Measurements from ENCODE around the gene PPM1M.

PPM1M gene

GRCh38 chr3:52230461-52230860 lies 15.1 kb upstream of the PPM1M start:
- ChIA-PET POLR2A (no interaction called here), CTCF (interaction anchor here (0.6 to 3.4 kb wide), 10 partner anchors 10 to 218 kb away, joined by 3 to 44 read pairs (median 5); partner anchors contain the start of gene GLYCTK)
- no peak overlapping the region for H3K27ac ChIP-seq (ENCODE audit: extremely low read depth, low read depth, low read length)
- no peaks in the 10 kb centered on the region for H3K9me3 ChIP-seq (ENCODE audit: control insufficient read depth, insufficient read depth, low read depth, low read length)
- peaks cover 0 to 42% of the 10 kb centered on the region in 2 experiments; a peak in 1 of 3 replicates for H3K36me3 ChIP-seq (ENCODE audit: control insufficient read depth in 2 of 2, insufficient read depth in 1 of 2, low read length in 2 of 2)
- H3K4me1 ChIP-seq (ENCODE audit: control insufficient read depth, insufficient read depth, low read length) = no peaks in the 10 kb centered on the region
- no peak overlapping the region for H3K4me3 ChIP-seq (ENCODE audit: low read depth, low read length)
- TF ChIP-seq ZBTB48 (tag by site-specific recombination; IDR thresholded peaks at IDR 0.05) (no peak), ZNF26 (tag by site-specific recombination; IDR thresholded peaks at IDR 0.05) (no peak), ZNF354C (tag by site-specific recombination; IDR thresholded peaks at IDR 0.05; ENCODE audit: borderline replicate concordance, low read depth) (no peak), ZFP37 (tag by site-specific recombination; IDR thresholded peaks at IDR 0.05) (no peak), YY1 (tag by site-specific recombination; IDR thresholded peaks at IDR 0.05) (no peak), ZFP41 (tag by site-specific recombination; IDR thresholded peaks at IDR 0.05; ENCODE audit: borderline replicate concordance) (no peak), REPIN1 (tag by site-specific recombination; IDR thresholded peaks at IDR 0.05; ENCODE audit: low read depth) (no peak), ZNF701 (tag by site-specific recombination; IDR thresholded peaks at IDR 0.05) (no peak), ZNF223 (tag by site-specific recombination; IDR thresholded peaks at IDR 0.05) (no peak)

- no peaks in the 10 kb centered on the region for H3K4me1 ChIP-seq (ENCODE audit: control insufficient read depth, insufficient read depth, low read length)
Observed at GRCh38 chr3:52230889-52231499, 14.6 kb upstream of the PPM1M start.

More at GRCh38 chr3:52230889-52231499, 14.6 kb upstream of the PPM1M start:
- POLR2A ChIA-PET = interaction anchor here (1.0 kb wide), 1 partner anchor 10 kb away, joined by 3 read pairs; no protein-coding TSS in a partner anchor
- Histone ChIP-seq H3K36me3 (ENCODE audit: control insufficient read depth in 2 of 2, insufficient read depth in 1 of 2, low read length in 2 of 2) (peaks cover 0 to 44% of the 10 kb centered on the region in 2 experiments; a peak in 1 of 3 replicates), H3K4me3 (ENCODE audit: low read depth, low read length) (no peak overlapping the region), H3K27ac (ENCODE audit: extremely low read depth, low read depth, low read length) (no peak overlapping the region), H3K9me3 (ENCODE audit: control insufficient read depth, insufficient read depth, low read depth, low read length) (no peaks in the 10 kb centered on the region)
- CTCF ChIA-PET = interaction anchor here (0.6 to 3.4 kb wide), 26 partner anchors 8 to 308 kb away, joined by 3 to 44 read pairs (median 3); partner anchors contain the start of genes GLYCTK and WDR82
- TF ChIP-seq SCRT1 (tag by site-specific recombination; IDR thresholded peaks at IDR 0.05; ENCODE audit: borderline replicate concordance) = no peak
- TF ChIP-seq ZEB2 (tag by site-specific recombination; IDR thresholded peaks at IDR 0.05) = no peak
- TF ChIP-seq ZSCAN5A (tag by site-specific recombination; IDR thresholded peaks at IDR 0.05) = no peak
- no peak for TF ChIP-seq AEBP2 (tag by site-specific recombination; IDR thresholded peaks at IDR 0.05; ENCODE audit: borderline replicate concordance)
- TF ChIP-seq ZNF624 (tag by site-specific recombination; IDR thresholded peaks at IDR 0.05) = no peak
- TF ChIP-seq ZXDB (tag by site-specific recombination; IDR thresholded peaks at IDR 0.05) = no peak
- TF ChIP-seq ZNF19 (tag by site-specific recombination; IDR thresholded peaks at IDR 0.05; ENCODE audit: low read depth) = no peak
- no peak for TF ChIP-seq YY2 (tag by site-specific recombination; IDR thresholded peaks at IDR 0.05)
- TF ChIP-seq ZNF354C (tag by site-specific recombination; IDR thresholded peaks at IDR 0.05; ENCODE audit: borderline replicate concordance, low read depth) = no peak
- no peak for TF ChIP-seq HOXC10 (CRISPR knock-in tag; IDR thresholded peaks at IDR 0.05)
- TF ChIP-seq PBX3 (CRISPR knock-in tag; IDR thresholded peaks at IDR 0.05) = no peak
- no peak for TF ChIP-seq GLI4 (tag by site-specific recombination; IDR thresholded peaks at IDR 0.05)
- no peak for TF ChIP-seq ZNF16 (tag by site-specific recombination; IDR thresholded peaks at IDR 0.05; ENCODE audit: low read depth)

Measured in HEK293 (cell line).